ENCODE measurements around the gene PHF2.

Gene PHF2

DNA sequence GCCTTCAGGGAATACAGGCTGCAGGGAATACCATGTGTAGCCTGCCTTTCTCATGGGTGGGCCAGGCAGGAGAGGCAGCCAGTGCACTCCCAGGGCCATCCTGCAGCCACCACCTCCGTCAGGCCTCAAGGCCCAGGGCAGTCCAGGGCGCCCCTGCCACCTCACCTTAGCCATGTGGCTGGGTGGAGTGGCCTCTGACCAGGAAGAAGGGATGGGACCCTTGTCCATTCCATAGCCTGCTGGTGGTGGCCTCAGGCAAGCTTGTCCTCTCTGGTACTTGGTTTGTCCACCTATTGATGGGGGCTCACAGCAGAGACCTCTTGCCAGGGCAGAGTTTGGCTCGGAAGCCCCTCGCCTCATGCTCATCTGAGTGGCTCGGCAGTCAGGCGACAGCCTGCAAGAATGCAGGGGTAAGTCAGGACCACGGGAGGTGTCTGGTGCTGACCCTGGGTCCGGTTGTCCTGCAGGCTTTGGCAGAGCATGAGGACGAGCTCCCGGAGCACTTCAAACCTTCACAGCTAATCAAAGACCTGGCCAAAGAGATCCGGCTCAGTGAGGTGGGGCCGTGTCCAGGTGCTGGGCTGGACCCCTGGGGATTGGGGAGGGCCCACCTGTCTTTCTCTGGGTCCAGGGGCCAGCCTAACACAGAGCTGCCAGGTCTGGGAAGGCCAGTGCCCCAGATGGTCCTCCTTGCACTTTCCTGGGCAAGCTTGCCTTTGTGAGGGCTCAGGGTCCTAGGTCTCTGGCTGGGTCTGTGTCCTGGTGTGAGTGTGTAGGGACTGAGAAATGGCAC lies 82.9 kb downstream of the PHF2 start:
- no peak for DNase-seq (ENCODE audit: extremely low spot score)
- ChIA-PET CTCF (no interaction called here), POLR2A (no interaction called here)
- TF ChIP-seq SUZ12 (IDR thresholded peaks at IDR 0.05): no peak
- TF ChIP-seq FOXK2 (IDR thresholded peaks at IDR 0.05): no peak
- TF ChIP-seq L3MBTL2 (conservative IDR thresholded peaks at IDR 0.05): no peak
- TF ChIP-seq ZNF384 (IDR thresholded peaks at IDR 0.05): no peak
- no peak for TF ChIP-seq TARDBP (IDR thresholded peaks at IDR 0.05)
- TF ChIP-seq NFRKB (IDR thresholded peaks at IDR 0.05): no peak
- TF ChIP-seq FOXA1 (IDR thresholded peaks at IDR 0.05): no peak

DNA sequence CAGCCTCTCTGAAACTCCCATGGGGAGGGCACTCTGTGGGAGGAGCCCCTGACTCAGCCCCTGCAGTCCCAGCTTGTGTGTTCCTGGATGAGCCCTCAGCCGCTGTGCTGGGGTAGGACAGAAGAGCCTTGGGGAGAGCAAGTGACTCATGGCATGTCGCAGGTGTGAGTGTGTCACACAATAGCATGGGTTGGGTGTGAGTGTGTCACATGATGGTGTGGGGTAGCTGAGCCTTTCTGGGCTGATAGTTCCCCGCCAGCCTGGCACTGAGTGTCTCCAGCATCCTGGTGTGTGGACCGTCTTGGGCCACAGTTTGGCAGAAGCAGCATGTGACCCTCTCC lies 83.4 kb downstream of the PHF2 start:
- POLR2A ChIA-PET: no interaction called here
- CTCF ChIA-PET: no interaction called here
- no peak for TF ChIP-seq TARDBP (IDR thresholded peaks at IDR 0.05)
- no peak for TF ChIP-seq FOXK2 (IDR thresholded peaks at IDR 0.05)
- TF ChIP-seq ZNF384 (IDR thresholded peaks at IDR 0.05): no peak
- no peak for TF ChIP-seq FOXA1 (IDR thresholded peaks at IDR 0.05)
- no peak for TF ChIP-seq NFRKB (IDR thresholded peaks at IDR 0.05)
- no peak for TF ChIP-seq SP1 (IDR thresholded peaks at IDR 0.05)
- no peak for TF ChIP-seq L3MBTL2 (conservative IDR thresholded peaks at IDR 0.05)
- TF ChIP-seq, protein P1, sequence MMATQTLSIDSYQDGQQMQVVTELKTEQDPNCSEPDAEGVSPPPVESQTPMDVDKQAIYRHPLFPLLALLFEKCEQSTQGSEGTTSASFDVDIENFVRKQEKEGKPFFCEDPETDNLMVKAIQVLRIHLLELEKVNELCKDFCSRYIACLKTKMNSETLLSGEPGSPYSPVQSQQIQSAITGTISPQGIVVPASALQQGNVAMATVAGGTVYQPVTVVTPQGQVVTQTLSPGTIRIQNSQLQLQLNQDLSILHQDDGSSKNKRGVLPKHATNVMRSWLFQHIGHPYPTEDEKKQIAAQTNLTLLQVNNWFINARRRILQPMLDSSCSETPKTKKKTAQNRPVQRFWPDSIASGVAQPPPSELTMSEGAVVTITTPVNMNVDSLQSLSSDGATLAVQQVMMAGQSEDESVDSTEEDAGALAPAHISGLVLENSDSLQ (IDR thresholded peaks at IDR 0.05): no peak
- no peak for TF ChIP-seq BHLHE40 (IDR thresholded peaks at IDR 0.05; ENCODE audit: borderline replicate concordance)
- no peak for TF ChIP-seq FOXM1 (IDR thresholded peaks at IDR 0.05; ENCODE audit: borderline replicate concordance)
- no peak for TF ChIP-seq ELF4 (IDR thresholded peaks at IDR 0.05)
- no peak for DNase-seq (ENCODE audit: extremely low spot score)

DNA sequence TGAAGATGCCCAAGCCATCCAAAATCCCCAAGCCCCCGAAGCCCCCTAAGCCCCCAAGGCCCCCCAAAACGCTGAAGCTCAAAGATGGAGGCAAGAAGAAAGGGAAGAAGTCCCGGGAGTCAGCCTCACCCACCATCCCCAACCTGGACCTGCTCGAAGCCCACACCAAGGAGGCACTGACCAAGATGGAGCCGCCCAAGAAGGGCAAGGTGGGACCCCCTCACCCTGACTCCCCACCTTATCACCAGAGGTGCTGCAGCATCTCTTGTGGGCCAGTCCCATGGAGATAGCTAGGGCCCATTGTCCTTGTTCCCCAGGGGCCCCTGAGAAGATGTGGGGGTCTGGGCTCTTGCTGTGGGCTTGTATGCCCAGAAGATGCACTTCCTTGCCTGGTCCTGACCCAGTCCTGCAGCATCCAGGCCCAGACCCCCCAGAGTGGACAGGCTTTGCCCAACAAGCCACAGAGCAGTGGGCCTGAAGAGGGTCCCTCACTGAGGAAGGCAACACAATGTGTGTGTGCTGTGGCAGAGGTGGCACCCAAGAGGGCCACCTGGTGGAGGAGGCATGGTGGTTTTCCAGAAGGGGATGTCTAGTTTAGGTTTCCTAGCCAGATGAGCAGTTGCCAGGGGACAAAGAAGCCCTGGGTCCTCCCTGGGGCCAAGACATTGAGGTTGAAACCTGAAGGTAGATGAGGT lies 84.1 kb downstream of the PHF2 start:
- DNase-seq (ENCODE audit: extremely low spot score): no peak
- ChIA-PET CTCF (no interaction called here), POLR2A (no interaction called here)
- no peak for TF ChIP-seq FOXM1 (IDR thresholded peaks at IDR 0.05; ENCODE audit: borderline replicate concordance)
- no peak for TF ChIP-seq ZNF384 (IDR thresholded peaks at IDR 0.05)

DNA sequence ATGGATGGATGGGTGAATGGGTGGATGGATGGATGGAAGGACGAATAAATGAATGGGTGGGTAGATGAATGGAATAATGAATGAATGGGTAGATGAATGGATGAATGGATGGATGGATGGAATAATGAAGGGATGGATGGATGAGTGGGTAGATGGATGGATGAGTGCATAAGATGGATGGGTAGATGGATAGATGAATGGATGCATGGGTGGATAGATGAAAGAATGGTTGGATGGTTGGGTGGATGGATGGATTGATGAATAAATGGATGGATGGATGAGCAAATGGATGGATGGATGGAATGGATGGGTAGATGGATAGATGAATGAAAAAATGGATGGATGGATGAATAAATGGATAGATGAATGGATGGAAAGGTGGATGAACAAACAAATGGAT lies 85.2 kb downstream of the PHF2 start:
- no peak for DNase-seq (ENCODE audit: extremely low spot score)
- ChIA-PET POLR2A (no interaction called here), CTCF (no interaction called here)
- TF ChIP-seq L3MBTL2 (conservative IDR thresholded peaks at IDR 0.05) (no peak), TARDBP (IDR thresholded peaks at IDR 0.05) (peak; percentile 41)

DNA sequence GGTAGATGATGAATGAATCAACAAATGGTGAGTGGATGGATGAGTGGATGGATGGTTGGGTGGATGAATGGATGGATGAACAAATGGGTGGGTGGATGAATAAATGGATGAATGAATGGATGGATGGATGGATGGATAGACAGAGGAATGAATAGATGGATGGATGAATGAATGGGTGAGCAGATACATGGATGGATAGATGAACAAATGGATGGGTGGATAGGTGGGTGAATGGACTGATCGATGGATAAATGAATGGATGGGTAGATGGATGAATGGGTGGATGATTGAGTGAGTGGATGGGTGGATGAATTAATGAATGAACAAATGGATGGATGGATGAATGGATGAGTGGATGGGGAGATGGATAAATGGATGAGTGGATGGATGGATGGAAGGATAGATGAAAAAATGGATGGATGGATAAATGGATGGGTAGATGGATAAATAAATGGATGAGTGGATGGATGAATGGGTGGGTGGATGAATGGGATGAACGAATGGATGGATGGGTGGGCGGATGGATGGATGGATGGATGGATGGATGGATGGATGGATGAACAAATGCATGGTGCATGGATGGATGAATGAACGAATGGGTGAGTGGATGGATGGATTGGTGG lies 85.7 kb downstream of the PHF2 start:
- TF ChIP-seq SP1 (IDR thresholded peaks at IDR 0.05) (no peak), ARNT (IDR thresholded peaks at IDR 0.05) (no peak), FOXA1 (IDR thresholded peaks at IDR 0.05) (no peak), BHLHE40 (IDR thresholded peaks at IDR 0.05; ENCODE audit: borderline replicate concordance) (no peak)
- no peak for DNase-seq (ENCODE audit: extremely low spot score)
- CTCF ChIA-PET: no interaction called here
- POLR2A ChIA-PET: no interaction called here

DNA sequence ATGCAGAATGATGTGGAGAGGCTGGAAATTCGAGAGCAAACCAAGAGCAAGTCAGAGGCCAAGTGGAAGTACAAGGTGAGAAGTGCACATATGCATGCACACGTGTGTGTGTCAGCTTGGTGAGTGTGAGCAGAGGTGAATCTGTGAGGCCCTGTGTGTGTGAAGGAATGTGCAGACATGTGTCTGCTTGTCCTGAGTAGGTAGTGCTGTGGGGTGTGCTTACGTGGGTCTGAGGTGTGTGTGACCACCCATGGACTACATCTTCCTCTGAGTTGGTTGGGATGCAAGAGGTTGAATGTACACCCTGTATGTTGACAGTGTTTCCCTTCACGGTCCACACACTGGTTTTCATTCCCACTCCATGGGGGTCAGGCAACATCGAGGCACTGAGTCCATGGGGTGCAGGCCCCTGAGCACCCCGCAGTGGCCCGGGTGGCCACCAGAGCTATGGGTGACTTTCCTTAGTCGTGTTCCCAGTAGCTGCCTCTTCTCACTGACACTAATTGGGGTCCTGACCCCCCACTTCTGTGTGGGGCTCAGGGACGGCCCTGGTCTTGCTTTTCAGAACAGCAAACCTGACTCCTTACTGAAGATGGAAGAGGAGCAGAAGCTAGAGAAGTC lies 86.7 kb downstream of the PHF2 start:
- ChIA-PET CTCF (no interaction called here), POLR2A (no interaction called here)
- no peak for DNase-seq (ENCODE audit: extremely low spot score)
- no peak for TF ChIP-seq ZNF384 (IDR thresholded peaks at IDR 0.05)
- TF ChIP-seq L3MBTL2 (conservative IDR thresholded peaks at IDR 0.05): no peak
- no peak for TF ChIP-seq HDGF (IDR thresholded peaks at IDR 0.05; ENCODE audit: borderline replicate concordance)
- TF ChIP-seq, protein P1 (IDR thresholded peaks at IDR 0.05): no peak
- no peak for TF ChIP-seq SP1 (IDR thresholded peaks at IDR 0.05)
- TF ChIP-seq ARNT (IDR thresholded peaks at IDR 0.05): no peak
- no peak for TF ChIP-seq BHLHE40 (IDR thresholded peaks at IDR 0.05; ENCODE audit: borderline replicate concordance)
- no peak for TF ChIP-seq NFRKB (IDR thresholded peaks at IDR 0.05)
- no peak for TF ChIP-seq LEF1 (IDR thresholded peaks at IDR 0.05; ENCODE audit: borderline replicate concordance)
- no peak for TF ChIP-seq CTBP1 (IDR thresholded peaks at IDR 0.05; ENCODE audit: borderline replicate concordance)
- TF ChIP-seq TARDBP (IDR thresholded peaks at IDR 0.05): no peak
- no peak for TF ChIP-seq ELF4 (IDR thresholded peaks at IDR 0.05)
- TF ChIP-seq FOXM1 (IDR thresholded peaks at IDR 0.05; ENCODE audit: borderline replicate concordance): no peak
- TF ChIP-seq FOXK2 (IDR thresholded peaks at IDR 0.05): no peak
- TF ChIP-seq FOXA1 (IDR thresholded peaks at IDR 0.05): no peak
- TF ChIP-seq SUZ12 (IDR thresholded peaks at IDR 0.05): no peak

DNA sequence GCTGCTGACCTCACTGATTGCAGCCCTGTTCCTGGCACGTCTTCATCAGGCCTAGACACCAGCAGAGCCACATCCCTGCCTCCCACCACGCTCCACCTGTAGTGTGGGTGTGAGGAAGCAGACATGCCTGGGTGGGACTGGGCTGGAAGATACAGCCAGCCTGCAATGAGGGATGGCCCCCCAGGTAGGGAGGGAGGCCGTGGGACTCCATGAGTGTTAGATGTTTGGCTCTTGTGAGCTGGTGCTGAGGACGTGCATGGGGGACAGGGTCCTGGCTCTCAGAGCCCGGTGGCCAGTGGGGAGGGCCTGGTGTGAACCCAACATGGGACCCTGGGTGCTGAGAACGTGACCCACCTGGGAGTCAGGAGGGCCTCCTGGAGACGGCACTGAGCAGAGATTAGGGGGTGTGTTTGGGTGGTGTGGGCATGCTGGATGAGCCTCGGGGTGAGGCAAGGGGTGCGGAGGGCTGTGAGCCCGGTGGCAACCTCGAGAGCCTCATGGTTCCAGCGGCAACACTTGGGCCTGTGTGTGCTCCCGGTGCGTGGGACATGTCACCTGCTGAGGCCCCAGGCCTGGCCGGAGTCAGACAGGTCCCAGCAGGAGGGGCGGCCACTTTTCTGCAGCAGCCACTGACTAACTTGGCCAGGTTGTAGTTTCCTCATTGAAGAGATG lies 87.6 kb downstream of the PHF2 start:
- POLR2A ChIA-PET: no interaction called here
- DNase-seq (ENCODE audit: extremely low spot score): no peak
- CTCF ChIA-PET: no interaction called here
- TF ChIP-seq CTBP1 (IDR thresholded peaks at IDR 0.05; ENCODE audit: borderline replicate concordance) (no peak), L3MBTL2 (conservative IDR thresholded peaks at IDR 0.05) (no peak), ZNF384 (IDR thresholded peaks at IDR 0.05) (no peak), FOXA1 (IDR thresholded peaks at IDR 0.05) (no peak)

Measured in HEK293T (cell line).